Lower lobe of right lung (tissue), 2 donors: ENCODE data around the gene COPRS. TPM values are rescaled to one million over a fixed set of nuclear protein-coding genes. Genes with fewer than 3 reads are reported as not detected.
"Not testable (repeated sequence)": the region's sequence is repeated elsewhere in the genome, so short reads cannot be mapped to it uniquely, and the experiment has no call there.

Experiments
- ATAC-seq, 2 donors: fragments of 200-7000 bp; cut with Tn5 transposase; one replicate each; pipeline ENCODE4 v1.9.1; 2020 to 2022; ENCODE audit warnings: mild to moderate bottlenecking in 2 of 2, moderate library complexity in 2 of 2
- DNase-seq: peaks from one replicate; pipeline ENCODE4 v3.0.0-alpha.2; 2020
- H3K27ac ChIP-seq: fragments of 200-600 bp; one replicate; pipeline ENCODE4 v1.8.0; 2022
- H3K27me3 ChIP-seq: fragments of 200-600 bp; one replicate; pipeline ENCODE4 v1.8.0; 2022; ENCODE audit warnings: low read depth
- H3K36me3 ChIP-seq: fragments of 200-600 bp; one replicate; pipeline ENCODE4 v1.8.0; 2022; ENCODE audit warnings: mild to moderate bottlenecking
- H3K4me1 ChIP-seq: fragments of 200-600 bp; one replicate; pipeline ENCODE4 v1.8.0; 2022
- H3K4me3 ChIP-seq: fragments of 200-600 bp; one replicate; pipeline ENCODE4 v1.8.0; 2022; ENCODE audit warnings: mild to moderate bottlenecking
- H3K9me3 ChIP-seq: fragments of 200-600 bp; one replicate; pipeline ENCODE4 v1.8.0; 2022
- intact Hi-C: fragments of 100-400 bp; cut with DNase I; formaldehyde crosslinking; loops from one replicate; pipeline ENCODE4 v1.11.0; 2022
- total RNA-seq: library from RNA; stranded (reverse); fragmentation: NEBNext Ultra II Directional; extraction: Animal tissue kit (Norgen Biotek cat#: 25700); gene quantifications from one replicate; pipeline ENCODE4 v1.2.1, GENCODE V29; 2021
- TF ChIP-seq, protein P1 (sequence below): fragments of 200-600 bp; IDR thresholded peaks from one replicate; pipeline ENCODE4 v1.8.0; 2022; ENCODE audit warnings: antibody characterized with exemption, mild to moderate bottlenecking
- donor health status: DM: no; HTN: yes; CAD: no; lungs with severe emphysema.

The COPRS gene
- total RNA-seq, 1 donor from 2014 or later = 37.4 TPM

DNA sequence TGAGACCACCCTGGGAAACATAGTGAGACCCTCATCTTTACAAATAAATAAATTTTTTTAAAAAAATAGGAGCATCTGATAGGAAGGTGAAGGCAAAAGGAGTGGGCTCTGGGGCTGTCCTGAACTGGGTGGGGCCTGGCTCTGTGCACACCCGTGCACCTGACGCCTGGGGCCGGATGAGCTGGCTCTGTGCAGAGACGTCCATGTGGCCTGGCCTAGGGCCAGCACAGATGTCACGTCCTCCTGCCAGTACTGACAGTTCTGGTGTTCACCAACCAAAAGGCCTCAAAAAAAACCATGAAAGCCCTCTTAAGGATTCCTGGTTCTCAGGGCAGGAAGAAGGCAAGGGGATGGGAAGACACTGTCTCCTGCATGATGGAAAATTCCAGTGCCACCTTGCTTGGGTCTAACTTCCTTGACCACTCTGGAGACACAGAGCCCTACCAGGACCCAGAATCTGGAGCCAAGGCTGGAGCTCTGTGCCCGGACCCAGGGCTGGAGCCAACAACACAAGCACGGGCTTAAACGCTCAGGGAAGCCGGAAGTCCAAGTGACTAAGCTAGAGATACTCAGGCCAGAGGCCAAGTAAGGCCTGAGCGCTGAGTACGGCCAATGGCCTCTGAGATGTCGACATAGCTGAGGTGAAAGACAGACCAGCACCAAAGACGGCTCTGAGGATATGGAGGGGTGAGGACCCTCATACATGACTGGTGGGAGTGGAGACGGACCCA is 32.9 kb downstream of the COPRS start:
- DNase-seq (no peak), ATAC-seq (no peak)
- Histone ChIP-seq H3K27ac (no peak overlapping the region), H3K9me3 (no peaks in the 10 kb centered on the region), H3K36me3 (no peaks in the 10 kb centered on the region), H3K4me1 (no peaks in the 10 kb centered on the region), H3K27me3 (no peaks in the 10 kb centered on the region), H3K4me3 (no peak overlapping the region)
- intact Hi-C loops = no loop called here
- TF ChIP-seq, protein P1, sequence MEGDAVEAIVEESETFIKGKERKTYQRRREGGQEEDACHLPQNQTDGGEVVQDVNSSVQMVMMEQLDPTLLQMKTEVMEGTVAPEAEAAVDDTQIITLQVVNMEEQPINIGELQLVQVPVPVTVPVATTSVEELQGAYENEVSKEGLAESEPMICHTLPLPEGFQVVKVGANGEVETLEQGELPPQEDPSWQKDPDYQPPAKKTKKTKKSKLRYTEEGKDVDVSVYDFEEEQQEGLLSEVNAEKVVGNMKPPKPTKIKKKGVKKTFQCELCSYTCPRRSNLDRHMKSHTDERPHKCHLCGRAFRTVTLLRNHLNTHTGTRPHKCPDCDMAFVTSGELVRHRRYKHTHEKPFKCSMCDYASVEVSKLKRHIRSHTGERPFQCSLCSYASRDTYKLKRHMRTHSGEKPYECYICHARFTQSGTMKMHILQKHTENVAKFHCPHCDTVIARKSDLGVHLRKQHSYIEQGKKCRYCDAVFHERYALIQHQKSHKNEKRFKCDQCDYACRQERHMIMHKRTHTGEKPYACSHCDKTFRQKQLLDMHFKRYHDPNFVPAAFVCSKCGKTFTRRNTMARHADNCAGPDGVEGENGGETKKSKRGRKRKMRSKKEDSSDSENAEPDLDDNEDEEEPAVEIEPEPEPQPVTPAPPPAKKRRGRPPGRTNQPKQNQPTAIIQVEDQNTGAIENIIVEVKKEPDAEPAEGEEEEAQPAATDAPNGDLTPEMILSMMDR = no peak

DNA sequence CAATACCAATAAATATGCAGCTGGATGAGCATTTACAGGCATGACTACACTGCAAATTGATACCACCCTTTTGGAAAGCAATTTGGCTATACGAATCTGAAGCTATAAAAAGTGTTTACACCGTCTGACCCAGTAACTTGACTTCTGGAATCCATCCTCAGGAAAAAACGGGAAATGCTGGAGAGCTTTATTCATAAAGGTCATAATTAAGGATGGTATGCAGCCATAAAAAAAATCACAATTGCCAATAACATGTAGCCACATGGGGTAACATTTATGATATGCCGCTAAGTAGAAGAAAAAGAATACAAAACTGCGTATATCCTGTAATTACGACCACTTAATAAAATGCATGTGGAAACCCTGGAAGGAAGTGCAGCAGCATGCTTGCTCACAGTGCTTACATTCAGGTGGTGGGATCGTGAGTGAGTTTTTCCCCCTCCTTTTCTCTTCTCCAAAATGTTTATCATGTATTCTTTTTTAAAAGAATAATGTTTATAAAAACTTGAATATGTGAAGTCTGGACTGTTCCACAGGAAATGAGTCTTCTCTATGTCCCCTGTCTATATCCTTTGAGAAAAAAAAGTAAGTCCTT is 34.2 kb downstream of the COPRS start:
- intact Hi-C loops = no loop called here
- Histone ChIP-seq H3K4me1 (no peaks in the 10 kb centered on the region), H3K9me3 (no peaks in the 10 kb centered on the region), H3K27ac (no peak overlapping the region), H3K27me3 (no peaks in the 10 kb centered on the region), H3K36me3 (no peaks in the 10 kb centered on the region), H3K4me3 (no peak overlapping the region)
- TF ChIP-seq, protein P1 = no peak
- no peak for ATAC-seq
- DNase-seq = no peak

DNA sequence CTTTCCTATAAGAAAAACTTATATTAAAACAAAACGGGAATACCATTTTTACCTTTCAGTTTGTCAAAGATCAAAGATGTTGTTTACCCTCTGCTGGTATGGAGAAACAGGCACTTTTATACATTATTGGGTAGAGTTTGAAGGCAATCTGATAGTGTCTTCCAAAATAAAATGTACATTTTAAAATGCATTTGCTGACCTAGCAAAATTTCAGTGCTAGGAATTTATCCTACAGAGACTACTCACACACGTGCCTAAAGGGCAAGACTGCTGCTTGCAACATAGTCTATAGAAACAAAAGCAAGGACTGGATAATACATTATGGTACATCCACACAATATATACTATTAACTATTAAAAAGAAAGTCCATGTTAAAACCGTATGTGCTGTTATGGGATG is 36.0 kb downstream of the COPRS start:
- no peaks in the 10 kb centered on the region for H3K9me3 ChIP-seq
- H3K27ac ChIP-seq = no peak overlapping the region
- TF ChIP-seq, protein P1 = no peak
- no peaks in the 10 kb centered on the region for H3K36me3 ChIP-seq
- DNase-seq (no peak), ATAC-seq (no peak)
- intact Hi-C loops = no loop called here
- H3K4me1 ChIP-seq = no peaks in the 10 kb centered on the region
- no peaks in the 10 kb centered on the region for H3K27me3 ChIP-seq
- H3K4me3 ChIP-seq = no peak overlapping the region

DNA sequence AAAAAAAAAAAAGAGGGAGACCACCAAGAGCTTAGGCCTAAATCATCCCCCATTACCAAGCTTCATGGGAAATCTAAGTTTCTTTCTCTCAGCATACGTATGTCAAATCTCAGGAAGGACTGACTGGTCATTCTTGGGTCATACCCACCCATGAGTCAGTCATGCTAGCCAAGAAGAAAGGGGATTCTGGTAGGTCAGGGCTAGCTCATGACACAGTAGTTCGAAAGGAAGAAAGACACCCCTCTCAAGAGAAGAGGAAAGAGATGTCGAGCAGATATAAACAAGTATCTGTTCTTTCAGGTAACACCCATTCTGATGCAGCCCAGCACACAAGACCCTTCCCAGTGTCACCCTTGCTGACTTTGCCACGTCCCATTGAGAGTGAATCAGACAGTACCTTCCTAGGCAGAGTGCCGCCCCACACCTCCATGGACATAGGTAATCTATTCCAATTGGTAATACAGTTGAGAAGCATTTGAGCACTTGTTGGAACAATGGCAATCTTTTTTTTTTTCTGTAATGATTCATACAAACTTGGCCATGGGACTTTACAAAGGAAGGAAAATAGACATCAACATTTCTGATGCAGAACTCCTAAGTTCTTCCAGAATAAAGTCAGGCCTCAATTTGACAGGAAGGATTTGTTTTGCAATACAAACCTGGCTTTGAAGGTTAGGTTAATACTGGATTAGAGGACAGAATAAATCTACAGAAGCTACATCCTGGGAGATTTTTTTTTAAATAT is 38.2 kb downstream of the COPRS start:
- no peak for ATAC-seq
- no peak for DNase-seq

DNA sequence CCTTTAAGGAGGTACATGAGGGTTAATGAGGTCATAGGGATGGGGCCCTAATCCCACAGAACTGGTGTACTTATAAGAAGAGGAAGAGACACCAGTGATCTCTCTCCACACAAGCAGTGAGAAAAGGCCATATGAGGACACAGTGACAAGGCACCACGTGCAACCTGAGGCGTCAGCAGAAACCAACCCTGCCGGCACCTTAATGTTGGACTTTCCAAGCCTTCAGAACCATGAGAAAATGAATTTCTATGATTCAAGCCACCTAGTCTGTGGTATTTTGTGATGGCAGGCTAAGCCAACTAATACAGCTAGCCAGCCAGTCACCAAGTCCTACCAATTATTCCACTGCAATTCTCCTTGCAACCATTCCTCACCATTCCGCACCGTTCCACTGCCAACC is 39.5 kb downstream of the COPRS start:
- intact Hi-C loops = no loop called here
- TF ChIP-seq, protein P1 = no peak
- H3K4me3 ChIP-seq = no peak overlapping the region
- no peaks in the 10 kb centered on the region for H3K4me1 ChIP-seq
- no peak overlapping the region for H3K27ac ChIP-seq
- DNase-seq = no peak
- no peak for ATAC-seq
- no peaks in the 10 kb centered on the region for H3K9me3 ChIP-seq
- H3K27me3 ChIP-seq = no peaks in the 10 kb centered on the region
- no peaks in the 10 kb centered on the region for H3K36me3 ChIP-seq

More for the DNA sequence above, 38.2 kb downstream of the COPRS start:
- no peaks in the 10 kb centered on the region for H3K36me3 ChIP-seq
- H3K4me1 ChIP-seq = no peaks in the 10 kb centered on the region
- no peaks in the 10 kb centered on the region for H3K9me3 ChIP-seq
- TF ChIP-seq, protein P1 = no peak
- no peak overlapping the region for H3K27ac ChIP-seq
- H3K27me3 ChIP-seq = no peaks in the 10 kb centered on the region
- no peak overlapping the region for H3K4me3 ChIP-seq
- intact Hi-C loops = no loop called here

DNA sequence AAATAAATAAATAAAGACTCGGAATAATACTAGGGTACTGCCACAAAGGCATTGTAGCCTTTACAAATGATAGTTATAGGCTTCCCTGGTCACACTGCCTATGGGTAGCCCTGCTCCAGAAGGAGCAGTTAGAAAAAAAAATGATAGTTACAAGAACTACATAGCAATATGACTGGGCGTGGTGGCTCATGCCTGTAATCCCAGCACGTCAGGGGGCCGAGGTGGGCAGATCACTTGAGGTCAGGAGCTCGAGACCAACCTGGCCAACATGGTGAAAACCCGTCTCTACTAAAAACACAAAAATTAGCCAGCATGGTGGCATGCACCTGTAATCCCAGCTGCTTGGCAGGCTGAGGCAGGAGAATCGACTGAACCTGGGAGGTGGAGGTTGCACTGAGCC is 40.2 kb downstream of the COPRS start:
- H3K27ac ChIP-seq, DNase-seq, H3K9me3 ChIP-seq, intact Hi-C loops, ATAC-seq, H3K4me1 ChIP-seq, H3K27me3 ChIP-seq, H3K36me3 ChIP-seq, H3K4me3 ChIP-seq: not testable (repeated sequence)
